ENCODE measurements around the gene MTMR4.
A peak's percentile ranks its signal among the peaks of the same experiment; 100 is the strongest.
"Not testable (repeated sequence)": the region's sequence is repeated elsewhere in the genome, so short reads cannot be mapped to it uniquely, and the experiment has no call there.

Gene MTMR4

DNA sequence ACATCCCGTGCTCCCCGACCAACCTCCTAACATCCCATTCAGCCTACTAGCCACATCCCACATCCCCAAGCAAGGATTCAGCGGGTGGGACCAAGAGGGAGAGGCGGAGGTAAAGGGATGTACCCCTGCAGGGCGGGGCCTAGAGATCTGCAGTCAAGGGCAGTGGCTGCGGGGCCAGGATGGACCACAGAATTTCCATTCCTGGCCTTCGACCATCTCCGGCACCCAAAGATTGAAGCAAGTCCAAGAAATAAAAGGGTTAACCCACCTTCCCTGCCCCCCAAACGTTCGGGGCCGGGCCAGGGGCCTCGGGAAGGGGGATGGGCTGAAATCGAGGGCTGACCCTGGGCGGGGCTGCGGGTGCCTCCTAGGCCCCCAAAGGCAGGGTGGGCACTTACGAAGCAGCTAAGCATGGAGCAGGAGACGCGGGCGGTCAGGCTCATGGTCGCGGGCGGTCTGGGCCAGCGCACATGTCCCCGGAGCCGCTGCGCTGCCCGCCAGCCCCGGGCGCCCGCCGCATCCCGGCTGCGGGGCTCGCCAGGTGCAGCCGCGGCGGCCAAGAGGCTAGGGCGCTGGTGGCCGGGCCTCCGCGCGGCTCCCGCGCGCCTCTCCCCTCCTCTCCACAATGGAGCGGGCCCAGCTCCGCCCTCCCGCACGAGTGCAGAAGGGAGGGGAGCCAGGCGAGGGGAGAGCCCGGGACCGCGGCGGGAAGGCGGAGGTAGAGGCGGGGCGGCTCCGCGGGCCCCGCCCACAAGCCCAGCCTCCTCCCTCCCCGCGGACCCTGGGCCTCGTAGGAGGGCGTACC lies at the start of gene MTMR4:
Gene MTMR4 (minus strand): TSS at position 674 of the 805 bp plus-strand sequence. CDS start 231 bp downstream, at position 443.
- Mint-ChIP-seq H3K4me1 (ENCODE audit: low read depth) (peaks cover 64% of the 10 kb centered on the region), H3K9me3 (no peaks in the 10 kb centered on the region), H3K27me3 (peaks cover 4% of the 10 kb centered on the region), H3K36me3 (ENCODE audit: low read depth) (peaks cover 48% of the 10 kb centered on the region), H3K27ac (peak within 1 kb of the TSS; percentile 93), H3K4me3 (peak within 1 kb of the TSS; percentile 95)

DNA sequence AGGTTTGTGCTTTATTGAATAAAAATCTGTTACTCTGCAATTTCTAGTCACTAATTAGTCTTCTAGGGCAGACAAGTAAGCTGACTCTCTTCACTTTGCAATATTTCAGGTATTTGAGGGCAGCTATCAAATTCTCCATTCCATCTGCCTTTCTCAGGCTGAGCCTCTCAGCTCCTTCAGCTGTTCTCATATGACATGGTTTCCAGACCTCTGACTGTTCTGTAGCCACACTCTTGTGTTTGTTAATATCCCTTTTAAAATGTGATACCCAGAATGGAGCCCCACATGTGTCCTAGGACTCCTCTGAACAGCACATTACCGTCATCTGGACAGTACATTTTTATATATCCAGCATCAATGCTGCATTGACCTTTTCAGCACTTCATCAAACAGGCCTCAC lies 46.1 kb upstream of the MTMR4 start:
- Mint-ChIP-seq H3K36me3 (ENCODE audit: low read depth) (no peaks in the 10 kb centered on the region), H3K27me3 (peaks cover 3% of the 10 kb centered on the region), H3K27ac (no peak overlapping the region), H3K4me3 (no peak overlapping the region), H3K4me1 (ENCODE audit: low read depth) (peaks cover 6% of the 10 kb centered on the region), H3K9me3 (no peaks in the 10 kb centered on the region)

- Mint-ChIP-seq H3K4me3 (no peak overlapping the region), H3K27me3 (peaks cover 3% of the 10 kb centered on the region), H3K36me3 (ENCODE audit: low read depth) (no peaks in the 10 kb centered on the region), H3K9me3 (no peaks in the 10 kb centered on the region), H3K27ac (no peak overlapping the region), H3K4me1 (ENCODE audit: low read depth) (peaks cover 6% of the 10 kb centered on the region)
Observed at GRCh38 chr17:58557981-58558380, 43.5 kb upstream of the MTMR4 start.

GRCh38 chr17:58556833-58557250 lies 42.4 kb upstream of the MTMR4 start:
- Mint-ChIP-seq H3K36me3 (ENCODE audit: low read depth) (no peaks in the 10 kb centered on the region), H3K27me3 (peaks cover 3% of the 10 kb centered on the region), H3K4me1 (ENCODE audit: low read depth) (peaks cover 6% of the 10 kb centered on the region), H3K4me3 (no peak overlapping the region), H3K9me3 (no peaks in the 10 kb centered on the region), H3K27ac (no peak overlapping the region)

- not testable (repeated sequence) for H3K4me3 Mint-ChIP-seq; H3K36me3 Mint-ChIP-seq (ENCODE audit: low read depth); H3K27me3 Mint-ChIP-seq; H3K9me3 Mint-ChIP-seq; H3K4me1 Mint-ChIP-seq (ENCODE audit: low read depth); H3K27ac Mint-ChIP-seq
Observed at GRCh38 chr17:58555109-58555508, 40.7 kb upstream of the MTMR4 start.

GRCh38 chr17:58541249-58541648 lies 26.8 kb upstream of the MTMR4 start:
- Mint-ChIP-seq H3K4me3 (no peak overlapping the region), H3K36me3 (ENCODE audit: low read depth) (no peaks in the 10 kb centered on the region), H3K4me1 (ENCODE audit: low read depth) (no peaks in the 10 kb centered on the region), H3K9me3 (no peaks in the 10 kb centered on the region), H3K27ac (no peak overlapping the region), H3K27me3 (no peaks in the 10 kb centered on the region)

- no peak overlapping the region for H3K4me3 Mint-ChIP-seq
- H3K27me3 Mint-ChIP-seq = peaks cover 9% of the 10 kb centered on the region
- no peaks in the 10 kb centered on the region for H3K4me1 Mint-ChIP-seq (ENCODE audit: low read depth)
- no peak overlapping the region for H3K27ac Mint-ChIP-seq
- H3K36me3 Mint-ChIP-seq (ENCODE audit: low read depth) = no peaks in the 10 kb centered on the region
- no peaks in the 10 kb centered on the region for H3K9me3 Mint-ChIP-seq
Observed at GRCh38 chr17:58539698-58540097, 25.3 kb upstream of the MTMR4 start.

DNA sequence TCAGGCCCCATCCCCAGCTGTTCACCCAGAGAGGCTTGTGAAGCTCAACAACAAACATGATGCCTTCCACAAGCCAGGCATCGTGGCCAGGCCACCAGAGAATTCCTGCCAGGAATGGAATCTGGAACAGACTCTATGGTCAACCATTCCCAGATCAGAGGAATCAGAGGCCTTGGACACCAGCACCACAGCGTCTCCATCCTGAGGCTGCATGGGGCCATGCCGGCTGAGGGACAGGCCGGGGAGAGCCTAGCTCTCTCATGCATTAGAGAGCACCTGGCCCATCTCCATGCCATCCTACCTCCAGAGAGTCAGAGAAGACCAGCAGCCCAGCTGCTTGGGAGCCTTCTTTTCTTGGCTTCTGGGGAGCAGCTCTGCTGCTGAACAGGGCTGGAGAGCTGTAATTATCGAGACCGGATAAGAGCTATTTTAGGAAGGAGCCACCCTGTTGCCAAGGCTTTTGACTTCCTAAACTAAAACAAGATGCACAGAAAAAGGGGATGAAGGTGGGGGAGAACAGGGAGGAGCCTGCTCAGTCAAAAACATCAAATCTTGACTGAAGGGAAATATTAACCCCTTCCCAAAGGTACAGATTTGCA lies 24.5 kb upstream of the MTMR4 start:
- Mint-ChIP-seq H3K36me3 (ENCODE audit: low read depth) (no peaks in the 10 kb centered on the region), H3K9me3 (no peaks in the 10 kb centered on the region), H3K27ac (no peak overlapping the region), H3K27me3 (peaks cover 12% of the 10 kb centered on the region), H3K4me1 (ENCODE audit: low read depth) (no peaks in the 10 kb centered on the region), H3K4me3 (no peak overlapping the region)

DNA sequence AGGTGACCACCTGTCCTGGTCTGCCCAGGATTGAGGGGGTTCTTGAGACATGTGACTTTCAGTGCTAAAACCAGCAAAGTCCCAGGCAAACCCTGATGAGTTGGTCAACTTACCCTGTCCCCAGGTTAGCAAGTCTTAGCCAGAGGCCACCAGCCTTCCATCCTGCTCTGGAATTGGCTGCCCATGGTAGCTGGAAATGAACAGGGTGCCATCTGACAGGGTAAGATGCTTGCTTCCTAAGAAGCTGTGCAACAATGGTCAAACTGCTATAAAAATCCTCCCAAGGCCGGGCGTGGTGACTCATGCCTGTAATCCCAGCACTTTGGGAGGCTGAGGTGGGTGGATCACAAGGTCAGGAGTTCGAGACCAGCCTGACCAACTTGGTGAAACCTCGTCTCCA lies 22.8 kb upstream of the MTMR4 start:
- Mint-ChIP-seq H3K4me3 (no peak overlapping the region), H3K27me3 (peaks cover 26% of the 10 kb centered on the region), H3K9me3 (no peaks in the 10 kb centered on the region), H3K27ac (no peak overlapping the region), H3K36me3 (ENCODE audit: low read depth) (no peaks in the 10 kb centered on the region), H3K4me1 (ENCODE audit: low read depth) (peaks cover 1% of the 10 kb centered on the region)

DNA sequence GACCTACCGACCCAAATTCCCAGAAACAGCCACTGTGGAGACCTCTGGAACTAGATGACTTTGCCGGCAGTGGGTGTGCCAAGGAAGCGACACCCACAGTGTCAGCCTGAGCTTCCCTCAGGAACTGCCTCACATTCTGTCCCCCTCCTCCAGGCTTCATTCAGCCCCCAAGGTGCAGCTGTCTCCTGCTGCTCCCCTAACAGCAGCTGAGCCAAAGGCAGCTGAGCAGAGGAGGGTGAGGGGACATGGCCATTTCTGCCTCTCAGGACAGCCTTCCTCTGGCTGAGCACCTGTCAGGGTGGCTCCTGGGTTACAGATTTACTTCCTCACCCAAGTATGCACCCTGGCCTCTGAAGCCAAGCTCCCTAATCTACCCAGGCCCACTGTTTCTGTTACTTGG lies 22.1 kb upstream of the MTMR4 start:
- H3K9me3 Mint-ChIP-seq = no peaks in the 10 kb centered on the region
- peaks cover 3% of the 10 kb centered on the region for H3K4me1 Mint-ChIP-seq (ENCODE audit: low read depth)
- H3K27me3 Mint-ChIP-seq = peaks cover 27% of the 10 kb centered on the region
- H3K4me3 Mint-ChIP-seq = no peak overlapping the region
- H3K36me3 Mint-ChIP-seq (ENCODE audit: low read depth) = no peaks in the 10 kb centered on the region
- H3K27ac Mint-ChIP-seq = no peak overlapping the region

DNA sequence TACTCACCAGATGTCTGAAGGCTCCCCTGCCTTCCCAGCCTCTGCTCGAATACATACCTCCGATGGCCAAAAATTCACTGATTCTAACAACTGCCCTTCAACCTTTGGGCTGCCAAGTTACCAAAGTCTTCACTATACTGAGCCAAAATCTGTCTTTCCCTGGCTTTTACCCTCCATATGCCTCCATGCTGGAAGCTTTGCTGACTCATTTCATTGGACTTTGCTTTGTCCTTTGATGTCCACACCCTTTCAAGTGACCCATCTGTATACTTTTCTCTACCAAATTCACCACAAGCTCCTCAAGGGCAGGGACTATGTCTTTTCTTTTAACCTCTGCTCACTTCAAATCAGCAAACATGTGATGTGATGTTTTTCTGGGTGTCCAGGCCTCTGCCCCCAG lies 21.0 kb upstream of the MTMR4 start:
- Mint-ChIP-seq H3K4me1 (ENCODE audit: low read depth) (peaks cover 3% of the 10 kb centered on the region), H3K27ac (no peak overlapping the region), H3K27me3 (peaks cover 32% of the 10 kb centered on the region), H3K4me3 (no peak overlapping the region), H3K36me3 (ENCODE audit: low read depth) (no peaks in the 10 kb centered on the region), H3K9me3 (no peaks in the 10 kb centered on the region)

DNA sequence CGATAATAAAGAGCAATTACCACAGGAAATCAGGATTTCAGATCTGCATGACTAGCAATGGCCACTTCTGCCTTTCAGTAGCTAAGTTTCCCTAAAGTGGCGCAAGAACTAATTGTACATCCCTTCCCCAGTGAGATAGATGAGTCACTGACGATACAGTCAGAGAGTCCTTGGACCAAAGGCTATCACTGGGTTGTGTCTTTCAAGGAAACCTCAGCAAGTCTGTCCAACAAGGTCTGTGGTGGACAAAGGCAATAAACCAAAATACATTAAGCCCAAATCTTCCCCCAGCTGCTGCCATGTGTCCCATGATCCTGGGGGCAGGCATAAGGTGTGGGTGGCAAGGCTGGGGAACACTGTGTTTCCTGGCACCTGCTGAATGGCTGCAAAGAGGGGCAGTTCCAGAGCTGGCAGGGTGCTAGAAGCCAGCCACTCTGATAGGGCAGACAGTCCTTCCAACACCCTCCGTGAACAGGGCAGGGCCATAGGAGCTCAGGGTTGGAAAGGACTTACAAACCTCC lies 20.5 kb upstream of the MTMR4 start:
- H3K4me3 Mint-ChIP-seq = no peak overlapping the region
- H3K9me3 Mint-ChIP-seq = no peaks in the 10 kb centered on the region
- H3K36me3 Mint-ChIP-seq (ENCODE audit: low read depth) = no peaks in the 10 kb centered on the region
- peaks cover 36% of the 10 kb centered on the region for H3K27me3 Mint-ChIP-seq
- no peak overlapping the region for H3K27ac Mint-ChIP-seq
- peaks cover 3% of the 10 kb centered on the region for H3K4me1 Mint-ChIP-seq (ENCODE audit: low read depth)

DNA sequence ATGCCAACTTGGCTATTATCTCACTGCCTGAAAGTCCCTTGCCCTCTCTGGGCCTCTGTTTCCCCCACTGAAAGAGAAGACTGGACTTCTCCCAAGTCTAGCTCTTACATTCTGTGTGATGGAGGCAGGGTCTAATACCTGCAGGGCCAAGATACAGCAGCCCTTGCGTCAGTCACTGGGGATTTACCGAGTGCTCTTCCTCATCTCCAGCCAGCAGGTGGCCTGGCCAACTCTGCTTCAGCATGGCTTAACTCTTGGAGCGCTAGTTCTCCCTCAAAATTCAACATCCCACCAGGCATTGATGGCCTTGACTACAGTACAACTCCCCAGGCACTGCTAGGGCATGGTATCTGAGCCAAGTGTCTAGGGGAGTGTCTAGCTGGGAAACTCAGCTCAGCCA lies 19.9 kb upstream of the MTMR4 start:
- Mint-ChIP-seq H3K36me3 (ENCODE audit: low read depth) (no peaks in the 10 kb centered on the region), H3K27me3 (peaks cover 42% of the 10 kb centered on the region), H3K9me3 (no peaks in the 10 kb centered on the region), H3K4me3 (no peak overlapping the region), H3K4me1 (ENCODE audit: low read depth) (peaks cover 3% of the 10 kb centered on the region), H3K27ac (no peak overlapping the region)

DNA sequence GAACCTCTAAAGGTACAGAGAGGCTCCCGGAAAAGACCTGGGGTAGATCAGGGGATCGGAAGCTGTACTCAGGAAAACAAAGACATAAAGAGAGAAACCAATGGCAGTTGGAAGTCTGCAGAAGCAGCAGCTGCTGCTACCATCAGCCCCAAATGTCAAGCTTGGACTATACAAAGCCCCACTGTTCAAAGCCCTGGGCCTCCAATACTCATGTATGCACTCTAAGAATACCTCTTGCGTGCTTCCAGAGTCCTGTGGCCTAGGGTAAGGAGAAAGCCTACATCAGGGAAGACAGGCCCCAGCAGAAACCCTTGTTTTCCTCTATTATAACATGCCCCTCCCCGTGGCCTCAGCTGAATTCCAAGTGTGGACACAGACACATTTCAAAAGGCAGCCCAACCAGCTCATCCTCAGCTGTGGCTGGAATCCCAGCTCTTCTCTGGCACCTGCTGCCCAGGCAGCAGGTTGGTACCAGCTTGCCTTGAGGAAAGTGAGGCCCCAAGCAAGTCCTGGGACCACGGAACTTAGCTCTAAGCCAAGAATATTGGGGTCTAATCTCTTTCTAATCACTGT lies 19.3 kb upstream of the MTMR4 start:
- no peaks in the 10 kb centered on the region for H3K9me3 Mint-ChIP-seq
- H3K4me1 Mint-ChIP-seq (ENCODE audit: low read depth) = peaks cover 3% of the 10 kb centered on the region
- no peak overlapping the region for H3K4me3 Mint-ChIP-seq
- H3K27ac Mint-ChIP-seq = no peak overlapping the region
- no peaks in the 10 kb centered on the region for H3K36me3 Mint-ChIP-seq (ENCODE audit: low read depth)
- H3K27me3 Mint-ChIP-seq = peaks cover 42% of the 10 kb centered on the region

DNA sequence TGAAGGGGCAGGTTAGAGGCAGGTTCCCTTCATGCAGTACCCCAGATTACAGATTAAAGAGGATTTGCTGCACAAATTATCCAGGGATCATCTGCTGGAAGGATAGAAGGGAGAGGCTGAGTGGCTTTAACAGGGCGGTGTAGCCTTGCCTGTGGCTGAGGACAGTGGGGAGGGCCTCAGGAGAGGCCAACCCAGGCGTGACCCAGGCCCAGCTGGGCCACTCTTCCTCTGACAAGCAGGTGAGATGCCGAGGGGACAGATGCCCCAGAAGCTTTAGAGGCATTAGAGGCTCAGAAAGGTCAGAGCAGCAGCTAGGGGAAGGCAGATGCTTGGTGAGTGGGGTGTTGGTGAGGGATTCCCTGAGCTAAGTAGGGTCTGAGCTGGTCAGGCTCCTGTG lies 18.1 kb upstream of the MTMR4 start:
- no peak overlapping the region for H3K27ac Mint-ChIP-seq
- H3K27me3 Mint-ChIP-seq = peaks cover 42% of the 10 kb centered on the region
- H3K4me3 Mint-ChIP-seq = no peak overlapping the region
- H3K4me1 Mint-ChIP-seq (ENCODE audit: low read depth) = peaks cover 3% of the 10 kb centered on the region
- H3K9me3 Mint-ChIP-seq = no peaks in the 10 kb centered on the region
- H3K36me3 Mint-ChIP-seq (ENCODE audit: low read depth) = no peaks in the 10 kb centered on the region
